GM18526 (cell line): ENCODE results near the gene HMGXB4.

Experiments
- POLR2A ChIP-seq: IDR thresholded peaks from 3 replicates; pipeline ENCODE4 v1.6.1; 2011; ENCODE audit not compliant: insufficient read length; ENCODE audit errors: extremely low read depth

The HMGXB4 gene

DNA sequence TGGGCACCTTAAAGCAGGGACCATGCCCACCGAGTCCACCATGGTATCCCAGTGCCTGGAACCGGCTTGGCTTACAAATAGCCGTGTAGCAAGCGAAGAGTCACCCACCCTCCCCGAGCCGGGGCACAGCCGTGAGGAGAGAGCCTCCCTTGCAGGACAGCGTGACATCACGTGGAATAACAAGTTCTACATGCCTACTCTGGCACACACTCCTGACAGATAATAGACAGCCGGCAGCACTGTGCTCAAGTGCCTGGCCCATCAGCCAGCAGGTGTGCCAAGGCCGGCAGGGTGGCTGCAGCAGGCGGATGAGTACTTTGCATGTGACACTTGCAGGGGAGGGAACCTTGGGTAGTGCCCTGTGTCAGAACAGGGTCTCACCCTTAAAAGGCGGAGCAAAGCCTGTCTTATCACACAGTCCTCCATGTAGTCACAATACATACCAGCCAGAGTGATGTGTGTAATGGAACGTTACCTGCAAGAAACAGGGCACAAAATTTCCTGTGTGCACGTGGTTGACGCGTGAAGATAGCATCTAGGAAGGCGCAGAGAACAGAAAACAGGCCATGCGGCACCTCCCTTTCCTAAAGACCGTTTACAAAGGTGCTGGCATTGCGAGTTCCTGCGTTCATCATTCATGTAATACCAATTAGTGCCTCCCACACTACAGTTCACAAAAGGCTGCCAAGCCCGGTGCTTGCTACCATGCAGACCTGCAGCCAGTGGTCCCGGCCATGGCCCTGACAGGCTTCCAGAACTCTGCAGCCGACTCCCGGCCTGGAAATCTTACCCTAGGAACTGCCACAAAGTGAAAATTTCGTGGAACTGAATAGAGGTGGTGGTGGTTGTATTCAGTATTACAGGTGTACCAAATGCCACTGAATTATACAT lies 58.8 kb downstream of the HMGXB4 start:
- TF ChIP-seq POLR2A, result no peak

GRCh38 chr22:35316751-35317150 lies 59.5 kb downstream of the HMGXB4 start:
- TF ChIP-seq POLR2A, result no peak

GRCh38 chr22:35317680-35318290 lies 60.5 kb downstream of the HMGXB4 start:
- TF ChIP-seq POLR2A, result no peak

DNA sequence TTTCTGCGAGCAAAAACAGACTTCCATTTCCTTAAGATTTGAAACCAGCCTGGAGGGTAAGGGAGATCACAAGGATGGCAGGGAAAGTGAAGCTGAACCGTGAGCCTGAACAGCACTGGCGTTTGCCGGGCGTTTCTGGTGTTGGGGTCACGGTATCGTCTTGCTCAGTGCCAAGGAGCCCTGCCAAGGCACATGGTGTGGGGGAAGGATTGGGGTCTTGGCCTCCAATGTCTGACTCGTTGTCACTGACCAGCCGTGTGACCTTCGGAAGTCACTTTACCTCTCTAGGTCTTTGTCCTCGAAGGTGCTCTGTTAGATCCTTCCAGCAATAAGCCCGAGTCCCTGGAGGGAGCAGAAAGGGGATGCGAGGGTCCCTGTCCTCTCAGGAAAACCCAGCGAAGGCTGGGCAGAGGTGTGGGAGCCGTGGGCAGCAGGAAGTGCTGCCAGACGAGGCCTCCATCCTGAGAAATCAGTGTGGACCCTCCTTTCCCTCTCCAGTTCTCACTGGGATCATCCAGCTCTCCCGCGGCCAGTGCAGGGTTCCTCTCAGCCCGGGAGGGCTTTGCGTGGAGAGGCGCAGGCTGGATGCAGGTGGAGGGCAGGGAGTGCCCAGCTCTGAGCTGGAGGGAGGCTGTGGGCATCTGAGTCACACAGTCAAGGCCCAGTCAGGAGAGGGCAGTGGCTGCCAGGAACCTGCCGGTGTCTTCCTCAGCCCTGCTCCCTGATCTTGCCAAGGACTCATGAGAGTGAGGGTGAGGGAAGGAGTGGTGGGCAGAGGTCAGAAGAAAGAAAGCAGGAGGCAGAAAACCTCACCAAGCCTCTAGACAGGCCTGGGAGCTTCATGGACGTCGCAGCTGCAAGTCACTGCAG lies 61.3 kb downstream of the HMGXB4 start:
- no peak for TF ChIP-seq POLR2A

- no peak for TF ChIP-seq POLR2A
These were observed 62.1 kb downstream of the HMGXB4 start for GRCh38 chr22:35319244-35319985.

DNA sequence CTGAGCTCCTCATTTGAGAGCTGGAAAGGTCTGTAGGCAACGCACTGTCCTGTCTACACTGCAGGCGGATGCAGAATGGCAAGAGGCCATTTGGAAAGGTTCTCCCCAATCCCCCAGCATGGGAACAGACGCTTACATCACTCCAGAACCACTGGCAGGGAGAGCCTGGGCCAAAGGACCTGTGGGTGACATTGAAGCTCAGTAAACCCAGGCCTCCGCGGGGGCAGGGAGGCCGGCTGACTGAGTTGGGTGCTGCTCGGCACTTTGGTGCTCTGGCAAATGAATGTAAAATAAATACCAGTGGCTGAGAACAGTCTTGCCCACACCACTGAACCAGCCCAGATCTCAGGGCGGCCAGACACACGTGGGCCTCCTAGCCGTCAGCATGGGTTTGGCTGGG lies 64.8 kb downstream of the HMGXB4 start:
- no peak for TF ChIP-seq POLR2A

- TF ChIP-seq POLR2A, result no peak
These were observed 65.6 kb downstream of the HMGXB4 start for GRCh38 chr22:35322893-35323292.

DNA sequence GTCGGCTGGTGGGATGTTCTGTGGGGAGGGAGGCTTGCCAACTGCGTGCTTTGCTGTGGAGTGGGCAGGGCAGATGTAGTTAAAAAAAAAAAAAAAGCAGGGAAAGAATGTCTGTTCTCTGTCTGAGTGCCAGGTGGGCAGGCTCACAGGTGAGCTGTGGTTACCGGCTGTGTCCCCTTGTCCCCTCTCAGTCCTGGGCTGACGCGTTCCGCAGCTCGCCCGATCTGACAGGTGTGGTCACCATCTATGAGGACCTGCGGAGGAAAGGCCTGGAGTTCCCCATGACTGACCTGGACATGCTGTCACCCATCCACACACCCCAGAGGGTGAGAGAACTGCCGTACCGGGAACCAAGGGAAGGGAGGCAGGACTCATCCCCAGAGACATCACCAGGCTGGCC lies 66.0 kb downstream of the HMGXB4 start:
- TF ChIP-seq POLR2A, result no peak

GRCh38 chr22:35324067-35324466 lies 66.8 kb downstream of the HMGXB4 start:
- no peak for TF ChIP-seq POLR2A

DNA sequence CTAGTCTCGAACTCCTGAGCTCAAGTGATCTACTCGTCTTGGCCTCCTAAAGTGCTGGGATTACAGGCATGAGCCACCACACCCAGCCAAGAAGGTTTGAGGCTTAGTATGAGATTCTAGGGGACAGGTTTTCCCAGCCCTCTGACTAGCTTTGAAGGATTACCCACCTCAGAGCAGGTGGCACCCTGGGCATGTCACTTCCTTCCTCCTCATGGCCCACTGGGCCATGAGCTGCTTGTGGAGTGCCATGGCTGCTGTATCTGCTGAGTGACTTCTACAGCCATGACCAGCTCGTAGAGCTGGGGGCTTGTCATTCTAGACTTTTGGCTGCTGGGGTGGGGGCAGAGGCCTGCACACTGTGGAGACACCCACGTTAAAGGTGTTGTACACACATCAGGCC lies 67.5 kb downstream of the HMGXB4 start:
- TF ChIP-seq POLR2A, result no peak

DNA sequence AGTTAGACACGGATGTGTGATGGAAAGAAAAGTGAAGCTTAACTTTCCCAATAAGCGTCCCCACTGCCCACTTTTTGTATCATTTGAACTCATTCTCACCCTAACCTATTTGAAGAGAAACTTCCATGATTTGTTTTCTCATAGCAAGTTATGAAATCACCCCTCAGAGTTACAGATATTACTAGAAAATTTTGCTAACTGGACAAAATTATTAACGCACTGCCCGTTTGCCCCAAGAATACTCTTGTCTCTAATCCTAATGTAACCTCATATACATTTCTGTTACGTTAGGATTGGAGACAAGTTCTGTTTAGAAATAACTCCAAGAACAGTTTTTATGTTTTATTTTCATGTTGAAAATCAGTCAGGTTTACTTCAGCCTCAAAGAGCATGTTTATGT lies 67.9 kb downstream of the HMGXB4 start:
- TF ChIP-seq POLR2A, result no peak

GRCh38 chr22:35326854-35327562 lies 69.7 kb downstream of the HMGXB4 start:
- no peak for TF ChIP-seq POLR2A

DNA sequence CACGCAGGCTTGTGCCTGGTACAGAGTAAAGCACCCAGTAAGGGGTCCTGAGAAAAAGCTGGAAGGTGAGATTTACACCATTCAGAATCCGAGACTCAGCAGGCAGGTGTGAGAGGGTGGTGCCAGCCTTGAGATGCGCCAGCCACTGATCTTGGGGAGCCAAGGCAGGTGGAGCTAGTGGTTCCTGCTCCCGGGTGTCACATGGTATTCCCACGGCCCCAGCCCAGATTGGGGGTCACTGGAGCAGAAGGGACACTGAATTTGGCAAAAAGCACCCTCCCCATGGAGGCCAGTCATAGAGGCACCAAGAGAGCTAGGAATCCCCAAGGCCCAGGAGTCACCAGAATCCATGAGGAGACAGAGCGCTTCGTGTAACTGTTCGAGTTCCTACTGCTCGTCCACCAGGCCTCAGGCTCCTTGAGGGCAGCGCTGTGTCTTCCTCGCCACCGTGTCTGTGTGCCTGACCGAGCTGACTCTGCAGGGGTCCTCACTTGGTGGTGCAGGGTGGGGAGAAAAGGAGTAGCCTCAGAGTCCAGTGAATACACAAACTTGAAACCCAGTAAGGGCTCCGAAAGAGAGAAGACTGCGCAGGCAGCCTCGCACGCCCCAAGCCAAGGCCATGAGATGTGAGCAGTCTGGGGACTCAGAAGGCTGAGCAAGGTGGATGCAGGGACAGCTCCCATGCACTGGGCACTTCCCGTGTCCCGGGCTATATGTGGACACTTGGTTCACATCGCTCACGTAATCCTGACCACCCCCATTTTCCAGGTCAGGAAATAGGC lies 70.6 kb downstream of the HMGXB4 start:
- TF ChIP-seq POLR2A, result no peak

DNA sequence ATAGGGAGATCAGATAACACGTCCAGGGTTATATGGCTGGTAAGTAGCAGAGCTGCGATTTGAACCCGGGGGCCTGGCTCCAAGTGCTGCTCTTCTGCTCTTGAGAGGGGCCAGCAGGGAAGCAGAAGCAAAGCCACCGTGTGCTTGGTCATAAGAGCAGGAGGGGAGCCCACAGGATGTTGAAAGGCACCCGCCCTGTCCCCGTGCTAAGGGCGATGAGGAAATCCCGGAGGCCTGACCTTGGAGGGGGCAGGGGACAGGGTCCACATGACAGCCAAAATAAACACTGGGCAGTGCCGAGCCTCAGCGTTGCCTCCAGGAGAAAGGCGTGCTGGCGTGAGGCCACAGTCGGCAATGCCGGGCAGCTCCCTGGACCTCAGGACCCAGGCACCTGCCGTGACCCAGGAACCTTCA lies 71.2 kb downstream of the HMGXB4 start:
- TF ChIP-seq POLR2A, result no peak
